GM19468 (cell line): Measurements from ENCODE around the gene LRP1.

Experiments
- ATAC-seq: cut with Tn5 transposase; IDR thresholded peaks from one replicate; pipeline ENCODE4 v1.9.1; 2021; ENCODE audit warnings: mild to moderate bottlenecking, moderate library complexity, moderate number of reproducible peaks; ENCODE audit not compliant: unreplicated experiment; ENCODE audit errors: extremely low read depth

Gene LRP1

DNA sequence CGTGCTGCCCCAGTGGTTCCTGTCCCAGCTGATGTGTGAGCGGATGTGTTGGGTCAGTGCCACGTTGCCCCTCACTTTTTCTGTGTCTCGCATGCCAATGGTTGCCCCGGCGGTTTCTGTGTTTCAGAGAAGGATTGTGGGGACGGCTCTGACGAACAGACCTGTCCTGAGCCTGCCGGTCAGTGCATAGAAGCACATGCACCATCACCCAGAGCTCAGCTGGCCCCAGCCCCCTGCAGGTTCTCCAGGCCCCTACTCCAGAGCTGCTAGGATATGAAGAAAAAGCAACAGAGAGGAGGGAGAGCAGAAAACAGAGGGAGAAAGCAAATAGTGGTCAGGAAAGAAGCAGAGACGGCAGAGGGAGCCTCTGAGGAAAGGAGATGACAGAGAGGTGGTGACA is 39.8 kb downstream of the LRP1 start:
- ATAC-seq: no peak

DNA sequence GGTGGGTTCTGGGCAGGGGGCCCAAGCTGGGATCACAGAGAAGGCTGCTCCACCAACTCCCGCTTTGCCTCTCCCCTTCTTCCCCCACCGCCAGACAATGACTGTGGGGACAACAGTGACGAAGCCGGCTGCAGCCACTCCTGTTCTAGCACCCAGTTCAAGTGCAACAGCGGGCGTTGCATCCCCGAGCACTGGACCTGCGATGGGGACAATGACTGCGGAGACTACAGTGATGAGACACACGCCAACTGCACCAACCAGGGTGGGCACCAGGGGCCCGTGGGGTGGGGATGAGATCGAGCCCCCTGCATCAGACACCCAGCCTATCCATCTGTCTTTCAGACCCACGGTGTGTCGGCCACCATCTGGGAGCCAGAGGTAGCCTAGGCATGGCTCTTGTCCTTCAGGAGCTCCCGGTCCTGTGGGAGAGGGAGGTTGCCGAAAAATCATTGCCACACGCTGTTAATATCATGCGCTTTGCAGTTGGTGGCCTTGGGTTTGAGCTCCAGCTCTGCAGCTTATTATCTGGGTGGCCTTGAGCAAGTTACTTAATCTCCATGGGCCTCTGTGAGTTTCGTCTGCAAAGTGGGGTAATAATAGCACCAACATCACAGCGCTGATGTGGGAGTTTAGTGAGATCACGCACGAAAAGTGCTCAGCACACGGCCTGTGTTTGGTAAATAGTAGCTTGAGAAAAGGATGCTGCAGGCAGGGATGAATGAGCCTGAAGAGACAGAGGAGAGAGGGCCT is 40.9 kb downstream of the LRP1 start:
- no peak for ATAC-seq

DNA sequence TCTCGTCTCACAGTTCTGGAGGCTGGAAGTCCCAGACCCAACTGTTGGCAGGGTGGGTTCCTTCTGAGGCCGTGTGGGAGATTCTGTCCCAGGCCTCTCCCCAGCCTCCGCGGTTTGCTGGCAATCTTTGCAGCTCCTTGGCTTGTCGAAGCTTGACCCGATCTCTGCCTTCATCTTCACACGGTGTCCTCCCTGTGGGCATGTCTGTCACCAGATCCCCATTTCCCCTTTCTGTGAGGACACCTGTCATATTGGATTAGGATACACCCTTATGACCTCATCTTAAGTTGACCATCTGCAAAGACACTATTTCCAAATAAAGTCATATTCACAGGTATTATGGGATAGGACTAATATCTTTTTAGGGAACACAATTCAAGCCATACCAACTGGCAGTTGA is 41.7 kb downstream of the LRP1 start:
- no peak for ATAC-seq

DNA sequence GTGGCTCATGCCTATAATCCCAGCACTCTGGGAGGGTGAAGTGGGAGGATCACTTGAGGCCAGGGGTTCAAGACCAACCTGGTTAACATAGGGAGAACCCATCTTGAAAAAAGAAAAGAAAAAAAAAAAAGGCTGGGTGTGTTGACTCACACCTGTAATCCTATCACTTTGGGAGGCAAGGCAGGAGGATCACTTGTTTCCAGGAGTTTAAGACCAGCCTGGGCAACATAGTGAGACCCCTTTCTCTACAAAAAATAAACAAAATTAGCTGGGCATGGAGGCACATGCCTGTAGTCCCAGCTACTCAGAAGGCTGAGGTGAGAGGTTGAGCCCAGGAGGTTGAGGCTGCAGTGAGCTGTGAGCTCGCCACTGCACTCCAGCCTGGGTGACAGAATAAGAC is 42.1 kb downstream of the LRP1 start:
- ATAC-seq: no peak

DNA sequence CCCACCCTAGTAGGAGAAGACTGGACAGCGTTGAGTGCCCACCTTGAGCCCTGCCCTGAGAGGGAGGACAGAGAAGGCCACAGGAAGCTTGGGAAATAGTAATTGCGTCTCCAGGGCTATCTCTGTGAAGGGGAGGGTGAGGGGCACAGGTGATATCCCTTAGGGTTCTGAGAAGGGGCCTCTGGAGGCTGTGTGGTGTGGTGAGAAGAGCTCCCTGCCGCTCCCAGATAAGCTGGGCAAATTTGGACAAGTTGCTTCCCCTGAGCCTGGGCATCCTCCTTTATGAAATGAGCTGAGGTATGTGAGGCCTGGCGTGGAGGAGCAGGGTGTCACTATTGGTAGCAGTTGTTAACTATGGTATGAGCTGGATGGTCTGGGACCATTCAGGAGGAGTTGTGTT is 42.6 kb downstream of the LRP1 start:
- ATAC-seq: no peak

DNA sequence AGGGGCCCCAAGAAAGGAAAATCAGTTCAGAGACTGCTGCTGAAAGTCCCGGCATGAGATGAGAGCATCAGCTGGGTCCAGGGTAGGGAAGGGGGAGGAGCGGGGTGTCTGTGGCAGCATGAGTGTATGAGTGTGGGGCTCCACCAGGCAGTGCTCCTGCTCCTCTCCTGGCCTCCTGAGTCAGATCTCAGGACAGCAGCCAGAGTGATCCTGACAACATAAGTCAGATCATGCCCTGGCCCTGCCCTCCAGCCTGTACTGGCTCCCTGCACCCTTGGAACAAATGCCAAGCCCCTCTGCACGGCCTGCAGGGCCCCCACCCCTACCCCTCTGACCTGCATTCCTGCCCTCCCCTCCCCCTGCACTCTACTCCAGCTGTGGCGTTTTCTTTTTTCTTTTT is 43.4 kb downstream of the LRP1 start:
- ATAC-seq: no peak

DNA sequence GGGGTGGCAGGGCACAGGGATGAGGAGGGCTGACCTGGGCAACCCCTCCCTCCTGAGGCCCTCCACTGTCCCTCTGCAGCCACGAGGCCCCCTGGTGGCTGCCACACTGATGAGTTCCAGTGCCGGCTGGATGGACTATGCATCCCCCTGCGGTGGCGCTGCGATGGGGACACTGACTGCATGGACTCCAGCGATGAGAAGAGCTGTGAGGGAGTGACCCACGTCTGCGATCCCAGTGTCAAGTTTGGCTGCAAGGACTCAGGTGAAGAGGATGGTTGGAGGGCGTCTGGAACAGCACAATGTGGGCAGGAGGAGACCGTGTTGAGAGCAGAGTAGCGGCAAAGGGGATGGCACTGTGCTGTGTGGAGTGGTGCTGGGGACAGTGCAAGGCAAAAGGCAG is 44.8 kb downstream of the LRP1 start:
- no peak for ATAC-seq

DNA sequence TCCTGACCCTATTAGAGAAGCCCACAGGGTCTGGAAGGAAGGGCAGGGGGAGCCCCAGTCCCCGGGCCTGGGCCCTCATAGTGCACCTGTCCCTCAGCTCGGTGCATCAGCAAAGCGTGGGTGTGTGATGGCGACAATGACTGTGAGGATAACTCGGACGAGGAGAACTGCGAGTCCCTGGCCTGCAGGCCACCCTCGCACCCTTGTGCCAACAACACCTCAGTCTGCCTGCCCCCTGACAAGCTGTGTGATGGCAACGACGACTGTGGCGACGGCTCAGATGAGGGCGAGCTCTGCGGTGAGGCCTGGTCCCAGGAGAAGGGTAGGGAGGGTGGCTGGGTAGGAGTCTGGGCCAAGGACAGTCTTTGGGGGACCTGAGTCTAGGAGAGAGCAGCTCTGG is 45.4 kb downstream of the LRP1 start:
- no peak for ATAC-seq

DNA sequence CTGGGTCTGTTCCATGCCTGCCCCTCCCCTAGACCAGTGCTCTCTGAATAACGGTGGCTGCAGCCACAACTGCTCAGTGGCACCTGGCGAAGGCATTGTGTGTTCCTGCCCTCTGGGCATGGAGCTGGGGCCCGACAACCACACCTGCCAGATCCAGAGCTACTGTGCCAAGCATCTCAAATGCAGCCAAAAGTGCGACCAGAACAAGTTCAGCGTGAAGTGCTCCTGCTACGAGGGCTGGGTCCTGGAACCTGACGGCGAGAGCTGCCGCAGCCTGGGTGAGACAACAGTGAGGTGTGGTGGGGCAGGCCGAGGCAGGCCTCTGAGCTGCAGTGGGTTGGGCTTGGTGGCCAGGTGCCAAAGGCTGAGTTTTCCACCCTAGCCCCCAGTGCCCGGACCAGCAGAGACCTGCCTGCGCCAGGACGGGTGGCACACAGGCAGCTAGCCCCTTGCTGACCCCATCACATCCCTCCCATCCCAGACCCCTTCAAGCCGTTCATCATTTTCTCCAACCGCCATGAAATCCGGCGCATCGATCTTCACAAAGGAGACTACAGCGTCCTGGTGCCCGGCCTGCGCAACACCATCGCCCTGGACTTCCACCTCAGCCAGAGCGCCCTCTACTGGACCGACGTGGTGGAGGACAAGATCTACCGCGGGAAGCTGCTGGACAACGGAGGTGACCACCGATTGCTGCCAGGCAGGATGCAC is 47.3 kb downstream of the LRP1 start:
- no peak for ATAC-seq

DNA sequence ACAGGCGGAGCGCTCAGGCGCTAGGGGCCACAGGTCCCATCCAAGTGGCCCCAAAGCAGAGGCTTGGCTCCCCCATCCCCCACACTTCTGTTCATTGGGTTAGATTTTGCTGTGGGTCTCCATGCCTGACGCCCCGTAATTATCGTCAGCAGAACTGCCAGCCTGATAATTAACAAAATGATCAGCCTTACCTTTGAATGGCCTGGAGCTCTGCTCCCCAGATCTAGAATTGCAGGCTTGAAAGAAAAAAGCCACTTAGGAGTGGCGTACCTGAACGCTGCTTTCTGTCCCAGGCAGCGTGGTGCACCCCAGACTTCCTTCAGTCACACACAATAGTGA is 47.8 kb downstream of the LRP1 start:
- no peak for ATAC-seq

DNA sequence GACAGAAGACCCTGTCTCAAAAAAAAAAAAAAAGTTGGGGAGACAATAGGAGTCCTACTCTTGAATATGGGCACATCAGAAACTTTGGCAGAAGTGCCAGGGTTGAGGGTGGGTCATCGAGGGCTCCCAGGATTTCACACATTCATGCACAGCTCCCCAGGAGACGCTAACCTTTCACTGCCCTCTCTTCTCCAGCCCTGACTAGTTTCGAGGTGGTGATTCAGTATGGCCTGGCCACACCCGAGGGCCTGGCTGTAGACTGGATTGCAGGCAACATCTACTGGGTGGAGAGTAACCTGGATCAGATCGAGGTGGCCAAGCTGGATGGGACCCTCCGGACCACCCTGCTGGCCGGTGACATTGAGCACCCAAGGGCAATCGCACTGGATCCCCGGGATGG is 48.6 kb downstream of the LRP1 start:
- ATAC-seq: no peak

DNA sequence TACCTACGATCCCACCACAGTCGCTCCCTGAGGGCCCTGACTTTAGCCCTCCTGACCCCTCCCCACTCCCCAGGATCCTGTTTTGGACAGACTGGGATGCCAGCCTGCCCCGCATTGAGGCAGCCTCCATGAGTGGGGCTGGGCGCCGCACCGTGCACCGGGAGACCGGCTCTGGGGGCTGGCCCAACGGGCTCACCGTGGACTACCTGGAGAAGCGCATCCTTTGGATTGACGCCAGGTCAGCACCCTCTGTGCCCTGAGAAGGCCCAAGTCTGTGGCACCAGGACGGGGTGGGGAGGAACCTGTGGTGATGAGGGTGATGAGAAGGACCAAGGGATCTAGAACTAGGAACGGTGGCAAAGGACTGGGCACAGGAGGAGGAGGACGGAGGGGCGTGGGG is 49.1 kb downstream of the LRP1 start:
- no peak for ATAC-seq

DNA sequence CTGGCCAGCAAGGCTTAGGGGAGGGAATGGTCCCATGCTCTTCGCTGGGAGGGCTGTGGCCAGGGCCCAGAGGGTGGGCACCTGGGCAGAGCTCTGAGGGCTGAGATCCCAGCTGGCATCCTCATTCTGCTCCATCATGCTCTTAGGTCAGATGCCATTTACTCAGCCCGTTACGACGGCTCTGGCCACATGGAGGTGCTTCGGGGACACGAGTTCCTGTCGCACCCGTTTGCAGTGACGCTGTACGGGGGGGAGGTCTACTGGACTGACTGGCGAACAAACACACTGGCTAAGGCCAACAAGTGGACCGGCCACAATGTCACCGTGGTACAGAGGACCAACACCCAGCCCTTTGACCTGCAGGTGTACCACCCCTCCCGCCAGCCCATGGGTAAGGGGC is 49.9 kb downstream of the LRP1 start:
- no peak for ATAC-seq

DNA sequence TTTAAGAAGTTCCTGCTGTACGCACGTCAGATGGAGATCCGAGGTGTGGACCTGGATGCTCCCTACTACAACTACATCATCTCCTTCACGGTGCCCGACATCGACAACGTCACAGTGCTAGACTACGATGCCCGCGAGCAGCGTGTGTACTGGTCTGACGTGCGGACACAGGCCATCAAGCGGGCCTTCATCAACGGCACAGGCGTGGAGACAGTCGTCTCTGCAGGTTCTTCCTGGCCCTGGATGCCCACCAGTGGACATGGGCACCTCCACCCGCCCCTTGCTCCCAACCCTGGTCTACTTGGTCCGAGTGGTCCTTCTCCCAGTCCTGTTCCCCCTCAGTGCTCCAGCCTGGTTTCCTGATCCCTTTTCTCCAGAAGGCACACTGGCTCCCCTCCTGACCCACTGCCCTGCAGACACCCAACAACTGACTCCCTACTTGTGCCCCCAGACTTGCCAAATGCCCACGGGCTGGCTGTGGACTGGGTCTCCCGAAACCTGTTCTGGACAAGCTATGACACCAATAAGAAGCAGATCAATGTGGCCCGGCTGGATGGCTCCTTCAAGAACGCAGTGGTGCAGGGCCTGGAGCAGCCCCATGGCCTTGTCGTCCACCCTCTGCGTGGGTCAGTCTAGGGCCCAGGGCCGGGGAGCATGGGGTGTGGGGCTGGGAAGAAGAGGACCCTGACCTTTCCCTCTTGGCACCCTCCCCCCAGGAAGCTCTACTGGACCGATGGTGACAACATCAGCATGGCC is 51.2 kb downstream of the LRP1 start:
- no peak for ATAC-seq

DNA sequence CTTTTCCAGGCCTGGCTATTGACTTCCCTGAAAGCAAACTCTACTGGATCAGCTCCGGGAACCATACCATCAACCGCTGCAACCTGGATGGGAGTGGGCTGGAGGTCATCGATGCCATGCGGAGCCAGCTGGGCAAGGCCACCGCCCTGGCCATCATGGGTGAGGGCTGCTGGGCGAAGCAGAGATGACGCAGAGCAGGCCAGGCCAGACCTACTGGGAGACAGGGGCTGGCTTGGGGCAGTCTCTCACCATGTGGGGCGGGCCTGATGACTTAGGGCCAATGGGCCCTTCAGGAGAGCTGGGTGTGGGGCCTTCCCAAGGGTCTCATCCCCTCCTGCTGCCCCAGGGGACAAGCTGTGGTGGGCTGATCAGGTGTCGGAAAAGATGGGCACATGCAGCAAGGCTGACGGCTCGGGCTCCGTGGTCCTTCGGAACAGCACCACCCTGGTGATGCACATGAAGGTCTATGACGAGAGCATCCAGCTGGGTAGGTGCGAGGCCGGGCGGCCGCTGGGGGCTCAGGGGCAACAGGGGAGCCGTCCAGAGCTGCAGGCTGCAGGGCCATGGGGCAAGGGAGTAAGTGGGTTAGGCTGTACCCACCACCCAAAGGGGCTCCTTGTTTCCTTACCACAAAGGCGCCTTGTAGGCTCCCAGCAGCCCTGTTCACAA is 52.2 kb downstream of the LRP1 start:
- ATAC-seq: no peak

DNA sequence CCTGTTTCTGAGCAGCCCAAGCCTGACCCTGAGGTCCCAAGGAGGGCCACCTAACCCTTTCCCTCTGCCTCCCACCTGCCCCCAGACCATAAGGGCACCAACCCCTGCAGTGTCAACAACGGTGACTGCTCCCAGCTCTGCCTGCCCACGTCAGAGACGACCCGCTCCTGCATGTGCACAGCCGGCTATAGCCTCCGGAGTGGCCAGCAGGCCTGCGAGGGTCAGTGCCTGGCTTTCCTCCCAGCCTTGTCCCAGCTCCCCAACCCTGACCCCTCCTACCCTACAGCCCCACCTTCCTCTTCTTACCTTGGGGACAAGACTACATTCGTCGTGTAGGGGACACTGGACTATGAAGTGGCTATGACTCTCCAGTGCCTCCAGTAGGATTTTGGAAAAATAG is 52.8 kb downstream of the LRP1 start:
- ATAC-seq: no peak

DNA sequence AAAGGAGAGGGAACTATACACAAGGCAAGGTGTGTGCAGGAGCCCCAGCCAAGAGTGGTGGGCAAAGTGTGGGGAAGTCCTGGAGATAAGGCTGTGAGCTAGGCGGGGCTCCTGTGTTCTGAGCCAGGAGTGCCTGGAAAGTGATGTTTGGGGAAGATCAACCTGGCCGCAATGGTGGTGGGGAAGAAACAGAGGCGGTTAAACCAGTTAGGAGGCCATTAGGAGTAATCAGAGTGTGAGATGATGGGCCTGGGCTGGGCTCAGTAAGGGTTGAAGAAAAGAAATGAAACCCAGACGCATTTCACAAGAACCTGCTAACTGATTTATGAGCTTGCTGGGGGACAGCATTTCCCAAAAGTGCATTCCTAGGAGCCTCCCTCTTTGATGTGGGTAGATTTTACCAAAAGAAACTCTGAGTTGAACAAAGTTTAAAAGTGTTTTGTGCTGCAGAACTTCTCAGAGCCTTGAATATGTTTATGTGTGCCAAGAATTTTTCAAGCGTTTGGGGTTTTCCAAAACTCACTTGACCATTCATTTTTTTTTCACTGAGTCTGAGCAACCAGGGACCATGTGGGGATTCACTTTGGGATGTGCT is 53.4 kb downstream of the LRP1 start:
- no peak for ATAC-seq

DNA sequence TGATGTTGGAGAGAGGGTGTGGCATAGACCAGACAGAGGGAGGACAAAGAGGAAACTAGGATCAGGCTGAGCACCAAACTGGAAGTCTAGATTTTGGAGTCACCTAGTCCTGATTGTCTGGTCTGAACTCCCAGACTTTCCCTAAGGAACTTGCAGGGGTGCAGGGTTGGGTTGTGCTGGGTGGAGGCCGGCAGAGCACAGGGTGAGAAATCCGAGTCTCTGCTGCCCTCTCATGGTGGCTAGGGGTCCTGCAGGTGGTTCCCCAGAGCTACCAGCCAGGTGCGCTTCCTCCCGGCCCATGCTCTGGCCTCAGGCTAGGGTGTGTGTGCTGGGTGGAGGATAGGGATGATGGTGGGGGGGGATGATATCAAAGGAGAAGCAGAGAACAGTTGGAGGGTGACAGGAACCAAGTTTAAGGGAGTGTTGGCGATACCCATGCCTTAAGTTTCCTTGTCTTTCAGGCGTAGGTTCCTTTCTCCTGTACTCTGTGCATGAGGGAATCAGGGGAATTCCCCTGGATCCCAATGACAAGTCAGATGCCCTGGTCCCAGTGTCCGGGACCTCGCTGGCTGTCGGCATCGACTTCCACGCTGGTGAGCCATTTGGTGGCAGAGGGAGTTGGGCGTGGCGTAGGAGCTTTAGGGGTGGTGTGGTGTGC is 54.8 kb downstream of the LRP1 start:
- ATAC-seq: no peak

DNA sequence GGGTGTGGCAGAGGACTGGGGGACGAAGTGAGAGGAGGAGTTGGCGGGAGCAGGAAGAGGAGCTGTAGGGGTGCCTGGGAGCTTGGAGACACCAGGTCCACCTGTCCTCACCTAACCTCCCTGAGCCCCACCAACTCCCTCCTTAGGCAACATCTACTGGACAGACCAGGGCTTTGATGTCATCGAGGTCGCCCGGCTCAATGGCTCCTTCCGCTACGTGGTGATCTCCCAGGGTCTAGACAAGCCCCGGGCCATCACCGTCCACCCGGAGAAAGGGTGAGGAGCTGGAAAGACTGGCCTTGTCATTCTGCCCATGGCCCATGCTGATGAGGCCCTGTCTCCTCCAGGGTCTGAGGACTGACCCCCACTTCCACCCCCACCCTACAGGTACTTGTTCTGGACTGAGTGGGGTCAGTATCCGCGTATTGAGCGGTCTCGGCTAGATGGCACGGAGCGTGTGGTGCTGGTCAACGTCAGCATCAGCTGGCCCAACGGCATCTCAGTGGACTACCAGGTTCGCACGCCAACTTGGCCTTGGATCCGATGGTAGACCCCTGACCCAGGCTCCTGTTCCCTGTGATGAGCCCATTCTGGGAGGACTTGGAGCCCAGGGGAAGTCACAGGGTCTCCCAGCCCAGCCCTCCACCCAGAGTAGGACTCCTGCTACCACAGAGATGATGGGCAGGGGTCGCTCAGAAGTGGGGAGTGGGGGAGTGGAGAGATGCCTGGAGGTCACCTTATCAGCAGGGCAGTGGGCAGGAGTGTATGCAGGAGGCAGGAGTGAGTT is 55.8 kb downstream of the LRP1 start:
- no peak for ATAC-seq
